OCI-LY7 (cell line): ENCODE results near the gene ZC3H8. TPM values are rescaled to one million over a fixed set of nuclear protein-coding genes. Genes with fewer than 3 reads are reported as not detected.

Source experiments
- BruUV-seq: library from RNA; stranded (reverse); fragments of 400-500 nt; replicated peaks from 2 replicates; lab custom pipeline; 2021; lab: Mats Ljungman, UMichigan
- CTCF ChIA-PET: fragments of 300-600 bp; sonication (Branson Sonifier 250); formaldehyde crosslinking; loops from one replicate; lab custom pipeline; 2022; ENCODE audit warnings: antibody characterized with exemption; ENCODE audit not compliant: unreplicated experiment; lab: Charles Lee
- POLR2A ChIA-PET: fragments of 300-600 bp; sonication (Branson Sonifier 250); formaldehyde crosslinking; loops from one replicate; lab custom pipeline; 2022; ENCODE audit warnings: antibody characterized with exemption; lab: Charles Lee
- DNase-seq: peaks from one replicate; pipeline ENCODE4 v3.0.0-alpha.2; 2015; ENCODE audit warnings: low spot score
- H2AFZ ChIP-seq: fragments of 200-600 bp; sonication (generic), shearing (Covaris generic); 2 replicates; pipeline ENCODE4 v1.6.1; 2014; ENCODE audit warnings: mild to moderate bottlenecking, antibody characterized with exemption, low read length, moderate library complexity
- H3K27ac ChIP-seq: fragments of 200-600 bp; sonication (generic); 2 replicates; pipeline ENCODE4 v1.5.1; 2014; ENCODE audit warnings: mixed run types, low read depth, mild to moderate bottlenecking, moderate library complexity, low read length, inconsistent platforms; ENCODE audit not compliant: poor library complexity, severe bottlenecking
- H3K36me3 ChIP-seq: fragments of 200-600 bp; sonication (generic); 2 replicates; pipeline ENCODE4 v1.6.1; 2014; ENCODE audit warnings: mild to moderate bottlenecking, antibody characterized with exemption, low read length, moderate library complexity, mixed read lengths; ENCODE audit not compliant: insufficient read depth
- H3K4me1 ChIP-seq: fragments of 200-600 bp; sonication (generic); 2 replicates; pipeline ENCODE4 v1.5.1; 2014; ENCODE audit warnings: mild to moderate bottlenecking, low read length; ENCODE audit not compliant: insufficient read depth, poor library complexity, severe bottlenecking
- H3K4me2 ChIP-seq: fragments of 200-600 bp; sonication (generic); 2 replicates; pipeline ENCODE4 v1.6.1; 2014; ENCODE audit warnings: mild to moderate bottlenecking, low read length
- H3K4me3 ChIP-seq: fragments of 200-600 bp; sonication (generic); 2 replicates; pipeline ENCODE4 v1.5.1; 2014; ENCODE audit warnings: mild to moderate bottlenecking, low read depth, low read length; ENCODE audit not compliant: poor library complexity, severe bottlenecking
- H3K79me2 ChIP-seq: fragments of 200-600 bp; sonication (generic); 2 replicates; pipeline ENCODE4 v1.6.1; 2016; ENCODE audit warnings: low read depth, mild to moderate bottlenecking, low read length, moderate library complexity, mixed read lengths; ENCODE audit not compliant: insufficient read depth
- H3K9me2 ChIP-seq: fragments of 200-600 bp; sonication (generic); 2 replicates; pipeline ENCODE4 v1.6.1; 2016; ENCODE audit warnings: mild to moderate bottlenecking, low read length, mixed read lengths; ENCODE audit not compliant: insufficient read depth
- H3K9me3 ChIP-seq: fragments of 200-600 bp; sonication (generic); 2 replicates; pipeline ENCODE4 v1.6.1; 2014; ENCODE audit warnings: mild to moderate bottlenecking, mixed run types, low read length, mixed read lengths
- H4K20me1 ChIP-seq: fragments of 200-600 bp; sonication (generic); 2 replicates; pipeline ENCODE4 v1.6.1; 2014; ENCODE audit warnings: mild to moderate bottlenecking, antibody characterized with exemption, low read length, moderate library complexity, mixed read lengths; ENCODE audit not compliant: insufficient read depth
- EZH2phosphoT487 ChIP-seq: fragments of 200-600 bp; sonication (generic); IDR thresholded peaks from 2 replicates; pipeline ENCODE4 v1.6.1; 2018; ENCODE audit warnings: low read depth, borderline replicate concordance, mild to moderate bottlenecking, mixed run types, antibody characterized with exemption, low read length, moderate library complexity, mixed read lengths
- intact Hi-C: fragments of 100-400 bp; cut with micrococcal nuclease; formaldehyde crosslinking; loops from one replicate; pipeline ENCODE4 v1.10.0; 2022; ENCODE audit not compliant: unreplicated experiment
- total RNA-seq, 2 experiments: library from RNA; depleted of rRNA in 1 of 2; stranded (reverse); fragments of >200 nt in 1 of 2; shearing (Covaris generic) in 1 of 2; gene quantifications; 2 replicates each; pipeline ENCODE4 v1.2.3, GENCODE V29; 2014 to 2022
- TF ChIP-seq, protein P1 (sequence below): fragments of 200-600 bp; sonication (generic); conservative IDR thresholded peaks from 2 replicates; pipeline ENCODE4 v1.5.1; 2014; ENCODE audit warnings: mild to moderate bottlenecking, antibody characterized with exemption, low read length, moderate library complexity, mixed read lengths

The ZC3H8 gene
- total RNA-seq, 2 experiments from 2014 or later, result 15.0 to 23.8 TPM

DNA sequence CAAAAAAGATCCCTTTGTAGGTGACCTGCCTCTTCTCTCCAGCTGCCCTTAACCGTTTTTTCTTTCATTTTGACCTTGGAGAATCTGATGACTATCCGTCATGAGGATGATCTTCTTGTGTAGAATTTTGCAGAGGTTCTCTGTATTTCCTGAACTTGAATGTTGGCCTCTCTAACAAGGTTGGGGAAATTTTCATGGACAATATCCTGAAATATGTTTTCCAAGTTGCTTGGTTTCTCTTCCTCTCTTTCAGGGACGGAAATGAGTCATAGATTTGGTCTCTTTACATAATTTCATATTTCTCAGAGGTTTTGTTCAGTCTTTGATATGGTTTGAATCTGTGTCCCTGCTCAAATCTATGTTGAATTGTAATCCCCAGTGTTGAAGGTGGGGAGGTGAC lies 34.0 kb downstream of the ZC3H8 start:
- Histone ChIP-seq H3K27ac (no peak overlapping the region), H2AFZ (no peak overlapping the region), H4K20me1 (no peaks in the 10 kb centered on the region), H3K79me2 (no peaks in the 10 kb centered on the region), H3K4me1 (no peaks in the 10 kb centered on the region), H3K36me3 (peaks cover 47% of the 10 kb centered on the region), H3K4me2 (no peak overlapping the region), H3K4me3 (no peak overlapping the region), H3K9me3 (peaks cover 8% of the 10 kb centered on the region; the same call in 1 of the 2 replicates), H3K9me2 (no peaks in the 10 kb centered on the region)
- CTCF ChIA-PET, result no interaction called here
- POLR2A ChIA-PET, result interaction anchor here (0.7 kb wide), 1 partner anchor 970 kb away, joined by 4 read pairs; no protein-coding TSS in a partner anchor
- intact Hi-C loops, result no loop called here
- no peak for DNase-seq
- TF ChIP-seq, protein P1, sequence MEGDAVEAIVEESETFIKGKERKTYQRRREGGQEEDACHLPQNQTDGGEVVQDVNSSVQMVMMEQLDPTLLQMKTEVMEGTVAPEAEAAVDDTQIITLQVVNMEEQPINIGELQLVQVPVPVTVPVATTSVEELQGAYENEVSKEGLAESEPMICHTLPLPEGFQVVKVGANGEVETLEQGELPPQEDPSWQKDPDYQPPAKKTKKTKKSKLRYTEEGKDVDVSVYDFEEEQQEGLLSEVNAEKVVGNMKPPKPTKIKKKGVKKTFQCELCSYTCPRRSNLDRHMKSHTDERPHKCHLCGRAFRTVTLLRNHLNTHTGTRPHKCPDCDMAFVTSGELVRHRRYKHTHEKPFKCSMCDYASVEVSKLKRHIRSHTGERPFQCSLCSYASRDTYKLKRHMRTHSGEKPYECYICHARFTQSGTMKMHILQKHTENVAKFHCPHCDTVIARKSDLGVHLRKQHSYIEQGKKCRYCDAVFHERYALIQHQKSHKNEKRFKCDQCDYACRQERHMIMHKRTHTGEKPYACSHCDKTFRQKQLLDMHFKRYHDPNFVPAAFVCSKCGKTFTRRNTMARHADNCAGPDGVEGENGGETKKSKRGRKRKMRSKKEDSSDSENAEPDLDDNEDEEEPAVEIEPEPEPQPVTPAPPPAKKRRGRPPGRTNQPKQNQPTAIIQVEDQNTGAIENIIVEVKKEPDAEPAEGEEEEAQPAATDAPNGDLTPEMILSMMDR, result no peak
- TF ChIP-seq EZH2phosphoT487, result no peak
- BruUV-seq, result no TSS peak

DNA sequence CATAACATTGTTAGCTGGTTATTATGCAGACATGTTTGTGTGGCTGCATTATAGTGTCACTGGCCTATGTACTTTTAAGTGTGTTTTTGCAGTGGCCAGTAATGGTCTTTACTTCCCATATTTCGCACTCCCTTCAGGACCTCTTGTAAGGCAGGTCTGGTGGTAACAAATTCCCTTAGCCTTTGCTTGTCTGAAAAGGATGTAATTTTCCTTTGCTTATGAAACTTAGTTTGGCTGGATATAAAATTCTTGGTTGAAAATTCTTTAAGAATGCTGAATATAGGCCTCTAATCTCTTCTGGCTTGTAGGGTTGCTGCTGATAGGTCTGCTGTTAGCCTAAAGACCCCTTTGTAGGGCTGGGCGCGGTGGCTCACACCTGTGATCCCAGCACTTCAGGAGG lies 34.7 kb downstream of the ZC3H8 start:
- Histone ChIP-seq H3K4me1 (no peaks in the 10 kb centered on the region), H3K9me2 (no peaks in the 10 kb centered on the region), H3K36me3 (peaks cover 48% of the 10 kb centered on the region), H3K79me2 (no peaks in the 10 kb centered on the region), H4K20me1 (no peaks in the 10 kb centered on the region), H3K4me3 (no peak overlapping the region), H2AFZ (no peak overlapping the region), H3K9me3 (peaks cover 8% of the 10 kb centered on the region; the same call in 1 of the 2 replicates), H3K4me2 (no peak overlapping the region), H3K27ac (no peak overlapping the region)
- ChIA-PET CTCF (no interaction called here), POLR2A (interaction anchor here (0.6 to 0.7 kb wide), 2 partner anchors 969 to 1493 kb away, joined by 4 read pairs; no protein-coding TSS in a partner anchor)
- intact Hi-C loops, result no loop called here
- TF ChIP-seq EZH2phosphoT487, result no peak
- TF ChIP-seq, protein P1, result no peak
- BruUV-seq, result no TSS peak
- DNase-seq, result no peak

GRCh38 chr2:112217854-112218253 lies 37.0 kb downstream of the ZC3H8 start:
- no peaks in the 10 kb centered on the region for H3K9me2 ChIP-seq
- H3K4me1 ChIP-seq, result no peaks in the 10 kb centered on the region
- no peak for TF ChIP-seq EZH2phosphoT487
- TF ChIP-seq, protein P1, result no peak
- no peaks in the 10 kb centered on the region for H4K20me1 ChIP-seq
- no peak overlapping the region for H3K4me2 ChIP-seq
- no peak for DNase-seq
- H3K79me2 ChIP-seq, result no peaks in the 10 kb centered on the region
- ChIA-PET POLR2A (no interaction called here), CTCF (no interaction called here)
- H3K9me3 ChIP-seq, result peaks cover 8% of the 10 kb centered on the region; the same call in 1 of the 2 replicates
- H3K27ac ChIP-seq, result no peak overlapping the region
- BruUV-seq, result no TSS peak
- H3K4me3 ChIP-seq, result no peak overlapping the region
- peaks cover 54% of the 10 kb centered on the region for H3K36me3 ChIP-seq
- intact Hi-C loops, result no loop called here
- no peak overlapping the region for H2AFZ ChIP-seq
